Astrocyte (in vitro differentiated cells and primary cell): ENCODE data around the gene THBS1.

Experiments
- EZH2 ChIP-seq: IDR thresholded peaks from 2 replicates; pipeline ENCODE4 v1.6.1; 2012; ENCODE audit warnings: mild to moderate bottlenecking, low read length, inconsistent platforms; ENCODE audit not compliant: insufficient read depth
- TF ChIP-seq, protein P1 (sequence below): IDR thresholded peaks from 2 replicates; pipeline ENCODE4 v1.5.1; 2011; ENCODE audit warnings: low read depth, mild to moderate bottlenecking, inconsistent platforms, low read length, moderate library complexity; ENCODE audit not compliant: insufficient read depth

DNA sequence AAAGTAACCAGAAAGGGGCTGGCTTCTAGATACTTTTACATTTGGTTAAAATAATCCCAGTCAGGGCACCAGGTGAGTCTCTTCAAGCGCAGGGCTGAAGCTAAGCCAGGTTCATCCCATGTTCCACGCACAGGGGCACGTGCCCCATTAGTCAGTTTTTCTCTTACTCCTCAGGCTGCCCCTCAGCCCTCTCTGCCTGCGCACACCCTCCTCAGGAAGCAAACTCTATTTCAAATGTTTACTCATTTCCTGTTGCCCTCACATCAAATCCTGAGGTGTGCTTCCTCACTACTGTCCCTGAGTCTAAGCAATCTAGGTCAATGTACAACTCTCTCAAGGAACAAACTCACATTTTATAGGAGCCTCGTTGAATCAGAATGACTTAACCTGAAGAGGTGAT lies 48.5 kb downstream of the THBS1 start:
- TF ChIP-seq, protein P1, sequence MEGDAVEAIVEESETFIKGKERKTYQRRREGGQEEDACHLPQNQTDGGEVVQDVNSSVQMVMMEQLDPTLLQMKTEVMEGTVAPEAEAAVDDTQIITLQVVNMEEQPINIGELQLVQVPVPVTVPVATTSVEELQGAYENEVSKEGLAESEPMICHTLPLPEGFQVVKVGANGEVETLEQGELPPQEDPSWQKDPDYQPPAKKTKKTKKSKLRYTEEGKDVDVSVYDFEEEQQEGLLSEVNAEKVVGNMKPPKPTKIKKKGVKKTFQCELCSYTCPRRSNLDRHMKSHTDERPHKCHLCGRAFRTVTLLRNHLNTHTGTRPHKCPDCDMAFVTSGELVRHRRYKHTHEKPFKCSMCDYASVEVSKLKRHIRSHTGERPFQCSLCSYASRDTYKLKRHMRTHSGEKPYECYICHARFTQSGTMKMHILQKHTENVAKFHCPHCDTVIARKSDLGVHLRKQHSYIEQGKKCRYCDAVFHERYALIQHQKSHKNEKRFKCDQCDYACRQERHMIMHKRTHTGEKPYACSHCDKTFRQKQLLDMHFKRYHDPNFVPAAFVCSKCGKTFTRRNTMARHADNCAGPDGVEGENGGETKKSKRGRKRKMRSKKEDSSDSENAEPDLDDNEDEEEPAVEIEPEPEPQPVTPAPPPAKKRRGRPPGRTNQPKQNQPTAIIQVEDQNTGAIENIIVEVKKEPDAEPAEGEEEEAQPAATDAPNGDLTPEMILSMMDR = no peak
- TF ChIP-seq EZH2 = no peak
